Measurements from ENCODE around the gene GYG2. TPM values are rescaled to one million over a fixed set of nuclear protein-coding genes. Genes with fewer than 3 reads are reported as not detected.

GYG2 gene
- total and polyA plus RNA-seq, 8 donors, result 1.5 to 15.3 (median 13.9) TPM

DNA sequence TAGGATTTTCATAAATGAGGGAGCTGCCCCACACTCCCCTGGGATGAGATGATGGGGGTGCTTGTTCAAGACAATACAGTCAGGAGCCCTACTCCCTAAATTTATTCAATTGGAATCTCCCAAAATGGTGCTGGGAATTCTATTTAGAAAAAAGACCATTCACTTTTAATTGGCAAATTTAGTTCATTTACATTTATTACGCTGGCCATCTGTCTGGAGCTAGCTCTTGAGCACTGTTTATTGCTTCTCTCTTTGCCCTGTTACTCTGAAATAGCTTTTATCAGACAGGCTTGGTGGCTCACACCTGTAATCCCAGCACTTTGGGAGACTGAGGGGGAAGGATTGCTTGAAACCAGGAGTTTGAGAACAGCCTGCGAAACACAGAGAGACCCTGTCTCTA lies 102.4 kb downstream of the GYG2 start:
- Histone ChIP-seq H3K27me3 (no peaks in the 10 kb centered on the region), H3K9me3 (peaks cover 0 to 2% of the 10 kb centered on the region in 2 donors), H3K27ac (no peak overlapping the region), H3K4me1 (no peaks in the 10 kb centered on the region), H3K36me3 (no peaks in the 10 kb centered on the region), H3K4me3 (no peak overlapping the region)
- DNase-seq, result no peak
- TF ChIP-seq, protein P1, sequence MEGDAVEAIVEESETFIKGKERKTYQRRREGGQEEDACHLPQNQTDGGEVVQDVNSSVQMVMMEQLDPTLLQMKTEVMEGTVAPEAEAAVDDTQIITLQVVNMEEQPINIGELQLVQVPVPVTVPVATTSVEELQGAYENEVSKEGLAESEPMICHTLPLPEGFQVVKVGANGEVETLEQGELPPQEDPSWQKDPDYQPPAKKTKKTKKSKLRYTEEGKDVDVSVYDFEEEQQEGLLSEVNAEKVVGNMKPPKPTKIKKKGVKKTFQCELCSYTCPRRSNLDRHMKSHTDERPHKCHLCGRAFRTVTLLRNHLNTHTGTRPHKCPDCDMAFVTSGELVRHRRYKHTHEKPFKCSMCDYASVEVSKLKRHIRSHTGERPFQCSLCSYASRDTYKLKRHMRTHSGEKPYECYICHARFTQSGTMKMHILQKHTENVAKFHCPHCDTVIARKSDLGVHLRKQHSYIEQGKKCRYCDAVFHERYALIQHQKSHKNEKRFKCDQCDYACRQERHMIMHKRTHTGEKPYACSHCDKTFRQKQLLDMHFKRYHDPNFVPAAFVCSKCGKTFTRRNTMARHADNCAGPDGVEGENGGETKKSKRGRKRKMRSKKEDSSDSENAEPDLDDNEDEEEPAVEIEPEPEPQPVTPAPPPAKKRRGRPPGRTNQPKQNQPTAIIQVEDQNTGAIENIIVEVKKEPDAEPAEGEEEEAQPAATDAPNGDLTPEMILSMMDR (IDR thresholded peaks at IDR 0.05), result no peak
- intact Hi-C loops (cut with DNase I), result no loop called here
- ATAC-seq, result no peak

DNA sequence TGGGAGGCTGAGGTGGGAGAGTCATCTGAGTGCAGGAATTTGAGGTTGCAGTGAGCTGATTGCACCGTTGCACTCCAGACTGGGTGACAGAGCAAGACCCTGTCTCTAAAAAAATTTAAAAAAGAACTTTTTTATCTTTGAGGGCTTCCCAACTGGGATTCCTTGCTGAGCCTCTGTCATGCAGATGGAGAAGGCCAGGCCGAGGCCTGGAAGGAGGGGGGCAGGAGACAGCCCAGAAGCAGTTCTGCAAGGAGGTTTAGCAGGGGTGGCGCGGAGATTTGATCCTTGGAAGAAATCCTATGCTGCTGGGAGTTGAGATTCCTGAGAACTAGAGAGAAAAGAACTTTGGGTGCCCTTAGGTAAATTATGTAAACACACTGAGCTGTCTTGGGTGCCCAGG lies 102.9 kb downstream of the GYG2 start:
- Histone ChIP-seq H3K4me3 (no peak overlapping the region), H3K4me1 (no peaks in the 10 kb centered on the region), H3K36me3 (no peaks in the 10 kb centered on the region), H3K9me3 (peaks cover 0 to 2% of the 10 kb centered on the region in 2 donors), H3K27ac (no peak overlapping the region), H3K27me3 (no peaks in the 10 kb centered on the region)
- TF ChIP-seq, protein P1 (IDR thresholded peaks at IDR 0.05), result no peak
- DNase-seq, result no peak
- ATAC-seq, result no peak
- intact Hi-C loops (cut with DNase I), result no loop called here

Other genes starting within 250 kb of the GYG2 start
- 100 to 1,000 TPM; 211 to 288 TPM for gene CD99, start 137.6 kb upstream of the GYG2 start, total RNA-seq
- gene CD99, start 137.6 kb upstream of the GYG2 start, polyA plus RNA-seq (ENCODE audit: insufficient read length in 6 of 6), result 100 to 1,000 TPM; 176 to 313 (median 235) TPM
- 1 to 10 TPM in 1 of 2 donors, under 1 TPM in 1; 0.38 to 1.6 TPM for gene XG, start 76.9 kb upstream of the GYG2 start, total RNA-seq
- 1 to 10 TPM in 1 of 6 donors, under 1 TPM in 5; 0.17 to 1.1 (median 0.41) TPM for gene XG, start 76.9 kb upstream of the GYG2 start, polyA plus RNA-seq (ENCODE audit: insufficient read length in 6 of 6)
- gene ARSD, start 100.4 kb downstream of the GYG2 start, total RNA-seq, result 10 to 100 TPM; 22.7 to 58.9 TPM
- gene ARSD, start 100.4 kb downstream of the GYG2 start, polyA plus RNA-seq (ENCODE audit: insufficient read length in 6 of 6), result 10 to 100 TPM; 46.0 to 65.2 (median 52.6) TPM
- gene ARSH, start 177.6 kb downstream of the GYG2 start, total RNA-seq, result not detected
- gene ARSH, start 177.6 kb downstream of the GYG2 start, polyA plus RNA-seq (ENCODE audit: insufficient read length in 6 of 6), result under 1 TPM; 0.08 to 0.14 (median 0.09) TPM
- under 1 TPM in 1 of 2 donors, not detected in 1; 0.15 TPM for gene ARSF, start 212.5 kb downstream of the GYG2 start, total RNA-seq
- gene ARSF, start 212.5 kb downstream of the GYG2 start, polyA plus RNA-seq (ENCODE audit: insufficient read length in 6 of 6), result under 1 TPM in 5 of 6 donors, not detected in 1; 0.06 to 0.13 (median 0.09) TPM

All from left lung (tissue), 10 donors.